Stimulated activated CD8-positive, alpha-beta memory T cell treated with anti-CD3 and anti-CD28 coated beads, Interleukin-15, amount 100 ng/mL, for 4 hours (primary cell): Measurements from ENCODE around the gene PTPDC1.
A peak's percentile ranks its signal among the peaks of the same experiment; 100 is the strongest.

Source experiments
- DNase-seq, 2 donors: peaks; one replicate each; pipeline ENCODE4 v3.0.0-alpha.2; 2020; ENCODE audit warnings: low read depth in 2 of 2

The PTPDC1 gene

GRCh38 chr9:94084314-94084713 is at the start of gene PTPDC1:
PTPDC1 (plus strand) TSS chr9:94084464; CDS start chr9:94084531, 67 bp downstream.
- DNase-seq, result no peak

- DNase-seq, result no peak
These were observed 49.8 kb upstream of the PTPDC1 start for GRCh38 chr9:94034511-94034910.

DNA sequence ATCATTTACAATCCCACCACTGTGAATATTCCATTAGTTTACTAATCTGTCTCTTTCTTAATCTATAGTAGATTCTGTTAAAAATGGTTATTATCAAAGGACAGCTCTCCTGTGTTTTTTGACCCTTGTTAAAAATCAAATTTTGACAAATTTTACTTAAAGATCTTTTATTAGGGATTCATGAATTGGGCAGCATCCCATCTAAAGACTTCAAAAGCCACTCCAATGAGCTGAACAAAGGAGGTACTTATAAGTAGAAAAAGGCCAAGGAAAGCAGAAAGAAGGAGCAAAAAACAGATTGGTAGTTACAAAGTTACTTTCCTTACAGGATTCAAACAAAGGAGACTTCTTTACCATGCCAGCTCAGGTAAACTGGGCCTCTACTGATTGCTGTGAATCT is 44.5 kb upstream of the PTPDC1 start:
- DNase-seq, result no peak

DNA sequence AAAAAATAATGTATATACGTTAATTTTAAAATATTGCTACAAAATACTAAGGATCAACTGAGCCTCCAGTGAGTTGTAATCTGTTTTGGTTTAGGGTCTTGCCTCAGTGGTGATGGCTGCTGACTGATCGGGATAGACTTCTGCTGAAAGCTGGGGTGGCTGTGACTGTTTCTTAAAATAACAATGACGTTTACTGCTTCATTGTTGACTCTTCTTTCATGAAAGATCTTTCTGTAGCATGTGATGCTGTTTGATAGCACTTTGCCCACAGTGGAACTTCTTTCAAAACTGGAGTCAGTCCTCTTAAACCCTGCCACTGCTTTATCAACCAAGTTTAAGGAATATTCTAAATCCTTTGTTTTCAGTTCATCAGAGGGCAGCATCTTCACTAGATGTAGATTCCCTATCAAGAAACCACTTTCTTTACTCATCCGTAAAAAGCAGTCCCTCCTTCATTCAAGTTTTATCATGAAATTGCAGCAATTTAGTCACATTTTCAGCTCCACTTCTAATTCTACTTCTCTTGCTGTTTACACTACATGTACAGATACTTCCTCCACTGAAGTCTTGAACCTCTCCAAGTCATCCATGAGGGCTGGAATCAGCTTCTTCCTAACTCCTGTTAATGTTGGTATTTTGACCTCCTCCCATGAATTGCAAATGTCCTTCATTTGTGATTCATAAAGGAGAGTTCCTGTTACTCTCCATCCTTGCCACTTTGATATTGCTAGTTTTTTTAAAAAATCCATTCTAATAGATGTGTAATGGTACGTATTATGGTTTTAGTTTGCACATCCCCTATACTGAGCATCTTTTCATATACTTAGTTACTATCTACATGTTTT is 41.5 kb upstream of the PTPDC1 start:
- no peak for DNase-seq

- DNase-seq, result no peak
These were observed 29.5 kb upstream of the PTPDC1 start for GRCh38 chr9:94054716-94055115.

- DNase-seq, result no peak
These were observed 27.8 kb upstream of the PTPDC1 start for GRCh38 chr9:94056442-94056974.

DNA sequence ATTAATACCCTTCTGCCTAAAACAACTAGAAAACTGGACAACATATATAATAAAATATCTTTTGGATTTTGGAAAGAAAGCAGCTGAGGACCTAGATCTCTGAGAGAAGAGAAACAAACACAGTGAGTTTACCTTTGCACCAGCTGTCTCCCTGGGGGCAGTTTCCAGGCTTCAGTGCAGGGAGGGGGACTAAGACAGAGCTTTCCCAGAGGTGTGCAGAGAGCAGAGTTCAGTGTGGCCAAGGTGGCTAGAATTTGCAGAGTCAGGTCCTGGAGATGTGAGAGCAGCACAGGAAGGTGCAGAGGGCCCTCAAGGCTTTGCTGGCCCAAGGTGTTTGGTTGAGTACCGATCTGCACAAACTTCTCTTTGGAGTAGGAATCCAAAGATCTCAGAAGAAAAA is 26.3 kb upstream of the PTPDC1 start:
- no peak for DNase-seq

- DNase-seq, result no peak
These were observed 22.4 kb upstream of the PTPDC1 start for GRCh38 chr9:94061864-94062263.

- DNase-seq, result peak; percentile 11 to 43
These were observed 18.7 kb upstream of the PTPDC1 start for GRCh38 chr9:94065535-94065961.

GRCh38 chr9:94068257-94068656 is 16.0 kb upstream of the PTPDC1 start:
- DNase-seq, result no peak

DNA sequence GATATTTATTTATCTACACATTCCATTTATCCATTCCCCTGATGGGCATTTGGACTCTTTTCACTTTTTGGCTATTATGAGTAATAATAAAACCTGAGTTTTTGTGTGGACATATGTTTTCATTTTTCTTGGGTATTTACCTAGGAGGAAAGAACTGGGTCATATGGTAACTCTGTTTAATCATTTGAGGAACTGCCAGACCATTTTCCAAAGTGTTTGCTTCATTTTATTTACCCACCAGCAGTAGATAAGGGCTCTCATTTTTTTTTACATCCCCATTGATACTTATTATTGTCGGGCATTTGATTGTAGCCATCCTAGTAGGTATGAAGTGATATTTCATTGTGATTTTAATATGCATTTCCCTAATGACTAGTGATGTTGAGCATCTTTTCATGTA is 7.7 kb upstream of the PTPDC1 start:
- DNase-seq, result no peak

GRCh38 chr9:94078086-94078485 is 6.2 kb upstream of the PTPDC1 start:
- DNase-seq, result no peak

- no peak for DNase-seq
These were observed 5.0 kb upstream of the PTPDC1 start for GRCh38 chr9:94079236-94079635.

DNA sequence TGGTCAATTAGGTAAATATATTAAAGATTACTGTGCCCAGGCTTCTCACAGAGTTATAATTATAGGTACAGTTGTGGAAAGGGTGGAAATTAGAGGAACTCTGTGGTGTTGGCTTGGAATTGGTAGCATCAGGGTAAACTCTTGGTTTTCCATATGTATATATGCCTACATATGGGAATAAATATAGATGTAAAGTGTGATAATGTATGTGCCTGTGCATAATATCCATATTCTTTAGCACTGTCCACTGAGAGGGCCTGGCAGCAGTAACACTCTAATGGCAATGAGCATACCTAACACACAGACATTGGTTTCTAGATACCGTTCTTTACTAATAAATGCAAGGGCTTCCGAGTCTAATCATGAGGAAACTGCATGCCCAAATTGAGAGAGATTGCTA is 4.0 kb upstream of the PTPDC1 start:
- DNase-seq, result no peak

DNA sequence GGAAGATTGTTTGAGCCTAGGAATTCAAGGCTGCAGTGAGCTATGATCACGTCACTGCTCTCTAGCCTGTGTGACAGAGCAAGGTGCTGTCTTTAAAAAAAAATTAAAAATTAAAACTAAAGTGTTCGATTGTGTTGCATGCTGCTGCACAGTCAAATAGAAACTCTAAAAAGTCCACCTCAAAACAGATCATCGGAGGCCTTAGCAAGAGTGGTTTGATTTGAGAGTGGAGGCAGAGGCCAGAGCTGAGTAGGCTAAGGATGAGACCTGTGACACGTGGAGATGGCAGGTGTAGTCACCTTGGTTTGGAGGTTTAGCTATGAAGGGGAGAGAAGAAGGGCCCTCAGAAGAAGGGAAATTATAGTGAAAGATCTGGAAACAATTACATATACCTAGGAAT is 2.8 kb upstream of the PTPDC1 start:
- DNase-seq, result no peak

DNA sequence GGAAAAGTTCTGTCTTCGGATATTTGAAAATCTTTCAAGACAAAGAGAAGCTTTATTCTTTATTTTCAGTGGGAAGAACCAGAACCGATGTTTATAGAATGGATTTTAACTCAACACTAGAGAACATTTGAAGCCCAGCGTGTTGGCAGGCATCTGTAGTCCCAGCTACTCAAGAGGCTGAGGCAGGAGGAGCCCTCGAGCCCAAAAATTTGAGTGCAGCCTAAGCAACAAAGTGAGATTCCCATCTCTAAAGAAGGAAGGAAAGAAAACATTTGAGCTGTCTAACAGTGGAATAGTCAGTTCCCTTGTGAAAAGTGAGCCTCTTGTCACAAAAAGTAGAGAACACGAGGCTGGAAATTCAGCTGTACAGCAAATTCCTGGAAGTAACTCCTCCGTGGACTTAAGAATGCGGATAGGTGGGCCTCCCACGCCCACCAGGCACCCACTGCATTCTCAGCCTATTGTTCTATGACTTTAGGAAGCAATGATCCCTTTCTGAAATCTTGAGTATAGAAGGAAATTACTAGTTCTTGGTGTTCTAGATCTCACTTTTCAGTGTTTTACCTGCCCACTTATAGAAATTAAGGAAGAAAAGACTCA is 2.3 kb upstream of the PTPDC1 start:
- DNase-seq, result no peak

GRCh38 chr9:94082553-94082952 is 1.7 kb upstream of the PTPDC1 start:
- no peak for DNase-seq

DNA sequence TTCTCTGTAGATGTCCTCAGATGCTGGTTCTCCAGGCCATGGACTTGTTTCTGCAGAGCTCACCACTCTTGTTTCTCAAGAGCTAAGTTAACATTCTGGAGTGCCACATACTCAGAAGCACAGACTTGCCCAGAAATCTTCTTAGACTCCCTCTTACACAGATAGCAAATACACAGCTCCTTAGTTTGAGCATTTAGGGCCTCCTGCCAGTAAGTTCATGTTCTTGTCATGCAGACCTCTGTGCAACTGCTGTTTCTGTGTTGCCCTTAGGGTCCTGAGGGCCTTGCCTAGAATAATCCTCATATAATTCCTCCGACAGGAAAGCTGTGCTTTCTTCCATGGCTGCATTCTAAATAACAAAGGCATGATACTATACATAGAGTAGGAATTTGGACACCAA is 1.3 kb upstream of the PTPDC1 start:
- no peak for DNase-seq

DNA sequence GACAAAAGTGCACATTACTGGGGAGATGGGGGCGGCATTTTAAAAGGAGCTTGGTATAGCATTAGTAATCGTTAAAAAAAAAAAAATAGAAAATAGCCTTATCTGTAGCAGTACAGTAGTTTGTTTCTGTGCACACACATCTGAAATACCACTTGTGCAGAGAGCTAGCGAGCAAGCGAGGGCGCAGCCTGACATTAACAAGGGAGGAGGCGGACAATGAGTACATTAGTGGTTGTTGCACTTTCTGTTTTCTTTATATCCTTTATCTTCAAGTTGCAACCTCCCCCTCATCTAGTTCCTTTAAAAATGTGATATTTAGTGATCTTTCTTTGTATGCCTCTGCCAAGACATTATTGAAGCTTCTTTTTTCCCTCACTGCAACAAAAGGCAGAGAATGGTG is 880 bp upstream of the PTPDC1 start:
- no peak for DNase-seq

GRCh38 chr9:94085062-94085639 is 887 bp downstream of the PTPDC1 start:
- DNase-seq, result no peak

- no peak for DNase-seq
These were observed 2.5 kb downstream of the PTPDC1 start for GRCh38 chr9:94086486-94087345.
